ENCODE results near the gene MAD1L1. TPM values are rescaled to one million over a fixed set of nuclear protein-coding genes. Genes with fewer than 3 reads are reported as not detected.

MAD1L1 gene
- total RNA-seq, 2 experiments from 2014 or later, result 40.0 to 44.7 TPM

DNA sequence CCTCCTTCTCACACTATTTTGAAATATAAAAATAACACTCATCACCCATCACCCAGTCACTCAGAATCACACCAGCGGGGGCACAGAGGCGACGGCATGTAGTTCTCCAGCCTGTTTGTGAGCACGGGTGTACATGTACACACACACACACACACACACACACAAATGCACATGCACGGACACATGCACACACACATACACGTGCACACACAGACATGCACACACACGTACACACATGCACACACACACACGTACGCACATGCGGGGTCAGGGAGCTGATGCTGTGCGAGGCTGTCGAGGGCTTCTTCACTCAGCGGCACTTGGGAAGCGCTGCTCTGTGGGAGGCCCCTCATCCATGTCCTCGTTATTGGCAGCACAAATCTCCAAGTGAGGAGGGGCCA is 383.8 kb downstream of the MAD1L1 start:
- H3K4me3 Mint-ChIP-seq, result no peak overlapping the region
- H3K9me3 Mint-ChIP-seq, result no peaks in the 10 kb centered on the region
- no peak for DNase-seq
- H3K27ac Mint-ChIP-seq, result no peak overlapping the region
- POLR2A ChIA-PET, result no interaction called here
- no peaks in the 10 kb centered on the region for H3K36me3 Mint-ChIP-seq (ENCODE audit: low read depth)
- CTCF ChIA-PET, result no interaction called here
- peaks cover 3% of the 10 kb centered on the region for H3K4me1 Mint-ChIP-seq (ENCODE audit: low read depth)
- TF ChIP-seq CTCF (IDR thresholded peaks at IDR 0.05), result no peak
- no peak for ATAC-seq
- H3K27me3 Mint-ChIP-seq, result no peaks in the 10 kb centered on the region
- intact Hi-C loops (cut with micrococcal nuclease), result no loop called here

GRCh38 chr7:1848013-1848640 is 384.6 kb downstream of the MAD1L1 start:
- H3K27me3 Mint-ChIP-seq, result no peaks in the 10 kb centered on the region
- ChIA-PET POLR2A (no interaction called here), CTCF (no interaction called here)
- no peak for TF ChIP-seq CTCF (IDR thresholded peaks at IDR 0.05)
- H3K9me3 Mint-ChIP-seq, result no peaks in the 10 kb centered on the region
- H3K4me1 Mint-ChIP-seq (ENCODE audit: low read depth), result no peaks in the 10 kb centered on the region
- intact Hi-C loops (cut with micrococcal nuclease), result no loop called here
- H3K27ac Mint-ChIP-seq, result no peak overlapping the region
- H3K36me3 Mint-ChIP-seq (ENCODE audit: low read depth), result no peaks in the 10 kb centered on the region
- H3K4me3 Mint-ChIP-seq, result no peak overlapping the region
- DNase-seq, result no peak
- ATAC-seq, result no peak

- intact Hi-C loops (cut with micrococcal nuclease), result no loop called here
- no peak for ATAC-seq
- no peaks in the 10 kb centered on the region for H3K4me1 Mint-ChIP-seq (ENCODE audit: low read depth)
- no peak overlapping the region for H3K4me3 Mint-ChIP-seq
- H3K9me3 Mint-ChIP-seq, result no peaks in the 10 kb centered on the region
- POLR2A ChIA-PET, result no interaction called here
- CTCF ChIA-PET, result no interaction called here
- DNase-seq, result no peak
- H3K36me3 Mint-ChIP-seq (ENCODE audit: low read depth), result no peaks in the 10 kb centered on the region
- TF ChIP-seq CTCF (IDR thresholded peaks at IDR 0.05), result no peak
- H3K27me3 Mint-ChIP-seq, result no peaks in the 10 kb centered on the region
- no peak overlapping the region for H3K27ac Mint-ChIP-seq
These were observed 385.3 kb downstream of the MAD1L1 start for GRCh38 chr7:1847260-1848001.

- Mint-ChIP-seq H3K27me3 (no peaks in the 10 kb centered on the region), H3K27ac (no peak overlapping the region), H3K9me3 (no peaks in the 10 kb centered on the region), H3K36me3 (ENCODE audit: low read depth) (no peaks in the 10 kb centered on the region), H3K4me1 (ENCODE audit: low read depth) (no peaks in the 10 kb centered on the region), H3K4me3 (no peak overlapping the region)
- ChIA-PET POLR2A (no interaction called here), CTCF (no interaction called here)
- TF ChIP-seq CTCF (IDR thresholded peaks at IDR 0.05), result no peak
- intact Hi-C loops (cut with micrococcal nuclease), result no loop called here
- ATAC-seq (no peak), DNase-seq (no peak)
These were observed 386.2 kb downstream of the MAD1L1 start for GRCh38 chr7:1846331-1847065.

All from activated CD8-positive, alpha-beta T cell treated with anti-CD3 and anti-CD28 coated beads for 36 hours (primary cell).